Keratinocyte (primary cell): Measurements from ENCODE around the gene FAM169A. TPM values are rescaled to one million over a fixed set of nuclear protein-coding genes. Genes with fewer than 3 reads are reported as not detected.

Experiments used
- DNase-seq: peaks from one replicate; pipeline ENCODE4 v3.0.0-alpha.2; 2011; ENCODE audit warnings: low read depth, missing footprints, low spot score
- FAIRE-seq: peaks from 2 replicates; lab custom pipeline; 2011; peaks lifted over from hg19 to GRCh38; lab: Jason Lieb, UNC
- H2AFZ ChIP-seq: 2 replicates; pipeline ENCODE4 v1.6.0; 2012; ENCODE audit warnings: low read length, control low read depth, inconsistent platforms; ENCODE audit not compliant: control insufficient read depth
- H3K27ac ChIP-seq: 2 replicates; pipeline ENCODE4 v1.5.1; 2011; ENCODE audit warnings: low read length; ENCODE audit not compliant: control insufficient read depth, insufficient read depth
- H3K27me3 ChIP-seq: 3 replicates; pipeline ENCODE4 v1.6.0; 2011; ENCODE audit warnings: low read length; ENCODE audit not compliant: control insufficient read depth, insufficient read depth; ENCODE audit errors: extremely low read depth
- H3K36me3 ChIP-seq, 2 experiments: 2 replicates in 1 of 2; 3 replicates in 1 of 2; pipeline ENCODE4 v1.5.1; 2011; ENCODE audit warnings: low read length in 2 of 2, mild to moderate bottlenecking in 1 of 2; ENCODE audit not compliant: control insufficient read depth in 2 of 2, insufficient read depth in 2 of 2; ENCODE audit errors: extremely low read depth in 1 of 2
- H3K4me1 ChIP-seq: 3 replicates; pipeline ENCODE4 v1.5.1; 2011; ENCODE audit warnings: low read length; ENCODE audit not compliant: control insufficient read depth, insufficient read depth; ENCODE audit errors: extremely low read depth
- H3K4me2 ChIP-seq: 3 replicates; pipeline ENCODE4 v1.6.0; 2011; ENCODE audit warnings: low read depth, low read length; ENCODE audit not compliant: control insufficient read depth, insufficient read depth; ENCODE audit errors: extremely low read depth
- H3K4me3 ChIP-seq, 3 experiments: fragments of 200-600 bp in 1 of 3; sonication (generic) in 1 of 3; 2 replicates in 2 of 3; 3 replicates in 1 of 3; pipeline ENCODE4 v1.5.1; 2011 to 2016; ENCODE audit warnings: low read length in 3 of 3, mild to moderate bottlenecking in 3 of 3, control low read depth in 2 of 3, inconsistent platforms in 1 of 3, low read depth in 1 of 3, mixed read lengths in 1 of 3, mixed run types in 1 of 3, moderate library complexity in 1 of 3; ENCODE audit not compliant: control insufficient read depth in 2 of 3, insufficient read depth in 2 of 3; ENCODE audit errors: extremely low read depth in 1 of 3
- H3K79me2 ChIP-seq: 2 replicates; pipeline ENCODE4 v1.6.0; 2012; ENCODE audit warnings: low read length; ENCODE audit not compliant: control insufficient read depth, insufficient read depth
- H3K9ac ChIP-seq: 3 replicates; pipeline ENCODE4 v1.6.0; 2011; ENCODE audit warnings: low read length; ENCODE audit not compliant: control insufficient read depth, insufficient read depth; ENCODE audit errors: extremely low read depth
- H3K9me1 ChIP-seq: 3 replicates; pipeline ENCODE4 v1.6.0; 2011; ENCODE audit warnings: low read length; ENCODE audit not compliant: control insufficient read depth, insufficient read depth; ENCODE audit errors: extremely low read depth
- H3K9me3 ChIP-seq: 2 replicates; pipeline ENCODE4 v1.5.1; 2012; ENCODE audit warnings: low read depth, low read length; ENCODE audit not compliant: control insufficient read depth
- H4K20me1 ChIP-seq: 3 replicates; pipeline ENCODE4 v1.6.0; 2011; ENCODE audit warnings: low read length; ENCODE audit not compliant: control insufficient read depth, insufficient read depth; ENCODE audit errors: extremely low read depth
- CTCF ChIP-seq, 3 experiments: IDR thresholded peaks in 1 of 3; conservative IDR thresholded peaks in 1 of 3; optimal IDR thresholded peaks in 1 of 3; 2 replicates in 2 of 3; 3 replicates in 1 of 3; pipeline versions ENCODE3 to v1.5.1; 2011; ENCODE audit warnings: low read length in 3 of 3, mild to moderate bottlenecking in 3 of 3, moderate library complexity in 2 of 3, control low read depth in 1 of 3, inconsistent platforms in 1 of 3; ENCODE audit not compliant: insufficient read depth in 2 of 3; ENCODE audit errors: extremely low read depth in 1 of 3
- EZH2 ChIP-seq: IDR thresholded peaks from one replicate; pipeline ENCODE4 v1.6.1; 2012; ENCODE audit warnings: inconsistent platforms, mild to moderate bottlenecking, low read length, moderate library complexity
- dilution Hi-C: fragments of 300-500 bp; cut with MboI; formaldehyde crosslinking; loops from one replicate; pipeline ENCODE4 v1.7.0; 2020; ENCODE audit warnings: low sequenced_read_pairs; ENCODE audit not compliant: extremely low pct_ligation_motif_present
- polyA plus RNA-seq, 5 experiments: library from polyadenylated mRNA; depleted of rRNA in 3 of 5; stranded (reverse) in 3 of 5; stranded (forward) in 1 of 5; unstranded in 1 of 5; fragments of >200 nt; gene quantifications; 1 replicate in 1 of 5; 2 replicates in 3 of 5; 3 replicates in 1 of 5; pipeline versions ENCODE4 v1.2.1 to v1.2.3, GENCODE V29; 2011 to 2012; ENCODE audit warnings: missing spikeins in 2 of 5, low read depth in 1 of 5, low replicate concordance in 1 of 5

Gene FAM169A
- polyA plus RNA-seq, 1 donor (not counting 4 experiments of a cell fraction or from before 2014, with no cell fraction given): 13.1 TPM

- H3K4me2 ChIP-seq: no peak overlapping the region
- H3K4me1 ChIP-seq: no peaks in the 10 kb centered on the region
- H3K79me2 ChIP-seq: no peaks in the 10 kb centered on the region
- dilution Hi-C loops: no loop called here
- DNase-seq: no peak
- no peaks in the 10 kb centered on the region for H3K9me3 ChIP-seq
- peaks cover 0 to 4% of the 10 kb centered on the region in 2 experiments for H3K36me3 ChIP-seq
- no peak overlapping the region for H3K4me3 ChIP-seq
- TF ChIP-seq EZH2: no peak
- no peak for TF ChIP-seq CTCF (optimal IDR thresholded peaks at IDR 0.05 in 1 of 3, IDR thresholded peaks at IDR 0.05 in 1 of 3, conservative IDR thresholded peaks at IDR 0.05 in 1 of 3; ENCODE audit: extremely low read depth in 1 of 3, insufficient read depth in 2 of 3, low read length in 3 of 3)
- no peaks in the 10 kb centered on the region for H4K20me1 ChIP-seq
- H3K27ac ChIP-seq: no peak overlapping the region
- H3K27me3 ChIP-seq: no peaks in the 10 kb centered on the region
- H2AFZ ChIP-seq: no peak overlapping the region
- FAIRE-seq: no peak
- no peaks in the 10 kb centered on the region for H3K9me1 ChIP-seq
- H3K9ac ChIP-seq: no peak overlapping the region
Measured at GRCh38 chr5:74829413-74829812, 36.8 kb downstream of the FAM169A start.

- no peaks in the 10 kb centered on the region for H4K20me1 ChIP-seq
- H3K4me2 ChIP-seq: no peak overlapping the region
- no peaks in the 10 kb centered on the region for H3K27me3 ChIP-seq
- no peaks in the 10 kb centered on the region for H3K4me1 ChIP-seq
- H3K36me3 ChIP-seq: peaks cover 0 to 1% of the 10 kb centered on the region in 2 experiments
- H2AFZ ChIP-seq: no peak overlapping the region
- no peaks in the 10 kb centered on the region for H3K9me1 ChIP-seq
- H3K27ac ChIP-seq: no peak overlapping the region
- DNase-seq: no peak
- no peaks in the 10 kb centered on the region for H3K79me2 ChIP-seq
- TF ChIP-seq EZH2 (no peak), CTCF (optimal IDR thresholded peaks at IDR 0.05 in 1 of 3, IDR thresholded peaks at IDR 0.05 in 1 of 3, conservative IDR thresholded peaks at IDR 0.05 in 1 of 3; ENCODE audit: extremely low read depth in 1 of 3, insufficient read depth in 2 of 3, low read length in 3 of 3) (no peak)
- no peaks in the 10 kb centered on the region for H3K9me3 ChIP-seq
- H3K9ac ChIP-seq: no peak overlapping the region
- H3K4me3 ChIP-seq: no peak overlapping the region
- FAIRE-seq: no peak
- dilution Hi-C loops: no loop called here
Measured at GRCh38 chr5:74822288-74822687, 43.9 kb downstream of the FAM169A start.
